K562 (cell line): ENCODE results near the gene CSTB. TPM values are rescaled to one million over a fixed set of nuclear protein-coding genes. Genes with fewer than 3 reads are reported as not detected.

ENCODE experiments used
- ATAC-seq: fragments of 200-7000 bp; cut with Tn5 transposase; 3 replicates; pipeline ENCODE4 v1.9.1; 2020; ENCODE audit warnings: moderate library complexity
- BruUV-seq: library from RNA; stranded (reverse); fragments of 400-500 nt; replicated peaks from 2 replicates; lab custom pipeline; 2021; lab: Mats Ljungman, UMichigan
- CTCF ChIA-PET: fragments of 300-600 bp; formaldehyde crosslinking; extraction: SDS; loops from one replicate; lab custom pipeline; 2021; ENCODE audit warnings: low intra/inter-chr PET ratio; lab: Yijun Ruan, JAX
- POLR2A ChIA-PET: fragments of 300-600, 350-650 bp; sonication (Branson Sonifier 250); formaldehyde crosslinking; extraction: SDS; loops from one replicate; lab custom pipeline; 2021; ENCODE audit warnings: antibody characterized with exemption, inconsistent platforms; lab: Yijun Ruan, JAX
- DNase-seq, 4 experiments: peaks; one replicate each; pipeline versions ENCODE4 v3.0.0 to v3.0.0-alpha.2; 2011 to 2018; ENCODE audit warnings: low spot score in 3 of 4, mixed read lengths in 3 of 4; ENCODE audit errors: extremely low read depth in 1 of 4
- FAIRE-seq: peaks from 2 replicates; lab custom pipeline; 2011; peaks lifted over from hg19 to GRCh38; lab: Jason Lieb, UNC
- H2AFZ ChIP-seq: 2 replicates; pipeline ENCODE4 v1.6.0; 2011; ENCODE audit warnings: low read depth, low read length, control low read depth, inconsistent platforms
- H3K27ac ChIP-seq: fragments of 200-600 bp; 3 replicates; pipeline ENCODE4 v1.8.0; 2011; ENCODE audit warnings: low read depth, mild to moderate bottlenecking, control low read depth, inconsistent platforms, low read length, moderate library complexity, mixed read lengths; ENCODE audit errors: extremely low read depth
- H3K27me3 ChIP-seq, 2 experiments: fragments of 300-600 bp in 1 of 2; 2 replicates in 1 of 2; 3 replicates in 1 of 2; pipeline versions ENCODE4 v1.6.0 to v1.8.0; 2011; ENCODE audit warnings: inconsistent platforms in 2 of 2, low read length in 2 of 2, mild to moderate bottlenecking in 1 of 2, mixed read lengths in 1 of 2, moderate library complexity in 1 of 2; ENCODE audit not compliant: control insufficient read depth in 2 of 2, insufficient read depth in 2 of 2
- H3K36me3 ChIP-seq: fragments of 300-600 bp; 3 replicates; pipeline ENCODE4 v1.8.0; 2011; ENCODE audit warnings: mild to moderate bottlenecking, low read length, inconsistent platforms; ENCODE audit not compliant: control insufficient read depth, insufficient read depth
- H3K4me1 ChIP-seq, 2 experiments: fragments of 200-600 bp in 1 of 2; replicated peaks in 1 of 2; 2 replicates in 1 of 2; 3 replicates in 1 of 2; pipeline versions ENCODE4 v1.5.1 to v1.8.0; 2011; ENCODE audit warnings: inconsistent platforms in 2 of 2, low read length in 2 of 2, mild to moderate bottlenecking in 1 of 2, mixed read lengths in 1 of 2, moderate library complexity in 1 of 2; ENCODE audit not compliant: control insufficient read depth in 2 of 2, insufficient read depth in 2 of 2
- H3K4me2 ChIP-seq: 2 replicates; pipeline ENCODE4 v1.6.1; 2011; ENCODE audit warnings: low read length, control low read depth, inconsistent platforms, mixed read lengths; ENCODE audit not compliant: insufficient read depth
- H3K4me3 ChIP-seq: fragments of 200-600 bp; sonication (generic), shearing (Covaris generic); 2 replicates; pipeline ENCODE4 v1.5.1; 2016; ENCODE audit warnings: control low read depth, inconsistent platforms
- H3K79me2 ChIP-seq: fragments of 200-600 bp; 3 replicates; pipeline ENCODE4 v1.8.0; 2011; ENCODE audit warnings: low read length, inconsistent platforms; ENCODE audit not compliant: control insufficient read depth, insufficient read depth
- H3K9ac ChIP-seq, 2 experiments: 2 replicates each; pipeline versions ENCODE4 v1.6.0 to v1.6.1; 2011; ENCODE audit warnings: low read depth in 2 of 2, low read length in 2 of 2, control low read depth in 1 of 2, inconsistent platforms in 1 of 2, mild to moderate bottlenecking in 1 of 2, mixed read lengths in 1 of 2; ENCODE audit not compliant: insufficient read depth in 1 of 2
- H3K9me1 ChIP-seq: one replicate; pipeline ENCODE4 v1.6.0; 2011; ENCODE audit warnings: inconsistent platforms, mild to moderate bottlenecking, low read length, moderate library complexity; ENCODE audit not compliant: control insufficient read depth, insufficient read depth
- H3K9me3 ChIP-seq: replicated peaks from 2 replicates; pipeline ENCODE4 v1.5.1; 2011; ENCODE audit warnings: low read depth, low read length, inconsistent platforms; ENCODE audit not compliant: control insufficient read depth, insufficient read depth
- H4K20me1 ChIP-seq: replicated peaks from 2 replicates; pipeline ENCODE4 v1.6.1; 2011; ENCODE audit warnings: low read length, inconsistent platforms, mixed read lengths; ENCODE audit not compliant: control insufficient read depth, insufficient read depth
- AFF4 ChIP-seq: sonication (generic); formaldehyde crosslinking; IDR thresholded peaks from 2 replicates; pipeline ENCODE4 v1.8.0; 2023; ENCODE audit warnings: mild to moderate bottlenecking, missing genetic modification reagents
- MAX ChIP-seq: sonication (generic); formaldehyde crosslinking; IDR thresholded peaks from 2 replicates; pipeline ENCODE4 v1.9.0; 2022; ENCODE audit warnings: mild to moderate bottlenecking, missing genetic modification reagents
- TEAD4 ChIP-seq, 2 experiments: sonication (generic) in 1 of 2; formaldehyde crosslinking in 1 of 2; IDR thresholded peaks; 2 replicates each; pipeline versions ENCODE4 v1.6.1 to v1.8.0; 2012 to 2022; ENCODE audit warnings: borderline replicate concordance in 1 of 2, inconsistent platforms in 1 of 2, low read length in 1 of 2, mild to moderate bottlenecking in 1 of 2, missing genetic modification reagents in 1 of 2
- ZNF121 ChIP-seq: sonication (generic); formaldehyde crosslinking; conservative IDR thresholded peaks from 2 replicates; pipeline ENCODE4 v1.8.0; 2022; ENCODE audit warnings: missing genetic modification reagents
- ZNF511 ChIP-seq: sonication (generic); formaldehyde crosslinking; IDR thresholded peaks from 2 replicates; pipeline ENCODE4 v1.8.0; 2022; ENCODE audit warnings: mild to moderate bottlenecking, missing genetic modification reagents
- WGBS: fragments of 100-300 bp; shearing (Covaris generic); methylation state at CpG from one replicate; pipeline ENCODE4 v1.1.6; 2016; ENCODE audit warnings: low coverage, mixed read lengths; ENCODE audit not compliant: insufficient coverage; ENCODE audit errors: missing lambda C conversion rate; 5-methylcytosine and 5-hydroxymethylcytosine counted together
- in situ Hi-C: fragments of 300-500 bp; cut with MboI; formaldehyde crosslinking; loops from 4 replicates; pipeline ENCODE4 v1.15.0; 2018; ENCODE audit warnings: inconsistent platforms, mixed read lengths
- intact Hi-C: fragments of 100-400 bp; cut with micrococcal nuclease; formaldehyde crosslinking; loops from 2 replicates; pipeline ENCODE4 v1.14.2; 2022
- polyA plus RNA-seq, 8 experiments: library from polyadenylated mRNA; depleted of rRNA in 4 of 8; stranded (reverse) in 5 of 8; unstranded in 3 of 8; fragments of >200 nt; fragmentation: Nextera tagmentation in 2 of 8; fragmentation: Illumina TruSeq in 1 of 8; extraction: Ambion mirVana in 2 of 8; extraction: Trizol in 1 of 8; gene quantifications; 2 replicates each; pipeline versions ENCODE4 v1.2.1 to v1.2.3, GENCODE V29; 2011 to 2014; ENCODE audit warnings: inconsistent platforms in 1 of 8, missing spikeins in 1 of 8
- total RNA-seq, 7 experiments: library from RNA; depleted of rRNA in 6 of 7; stranded (reverse); fragments of >200 nt in 6 of 7; fragmentation: Illumina TruSeq in 2 of 7; extraction: Trizol in 2 of 7; gene quantifications; 2 replicates each; pipeline versions ENCODE4 v1.2.1 to v1.2.3, GENCODE V29; 2011 to 2021; ENCODE audit warnings: low replicate concordance in 1 of 7
- TF ChIP-seq, protein P1 (sequence below): fragments of 250-450 bp; sonication (Bioruptor Pico); IDR thresholded peaks from 2 replicates; pipeline ENCODE4 v1.4.0; 2020

The CSTB gene
- total and polyA plus RNA-seq, 9 of the 15 experiments (the other 6 are each of a cell fraction or from before 2014, with no cell fraction given): 12.4 to 65.0 (median 31.7) TPM

DNA sequence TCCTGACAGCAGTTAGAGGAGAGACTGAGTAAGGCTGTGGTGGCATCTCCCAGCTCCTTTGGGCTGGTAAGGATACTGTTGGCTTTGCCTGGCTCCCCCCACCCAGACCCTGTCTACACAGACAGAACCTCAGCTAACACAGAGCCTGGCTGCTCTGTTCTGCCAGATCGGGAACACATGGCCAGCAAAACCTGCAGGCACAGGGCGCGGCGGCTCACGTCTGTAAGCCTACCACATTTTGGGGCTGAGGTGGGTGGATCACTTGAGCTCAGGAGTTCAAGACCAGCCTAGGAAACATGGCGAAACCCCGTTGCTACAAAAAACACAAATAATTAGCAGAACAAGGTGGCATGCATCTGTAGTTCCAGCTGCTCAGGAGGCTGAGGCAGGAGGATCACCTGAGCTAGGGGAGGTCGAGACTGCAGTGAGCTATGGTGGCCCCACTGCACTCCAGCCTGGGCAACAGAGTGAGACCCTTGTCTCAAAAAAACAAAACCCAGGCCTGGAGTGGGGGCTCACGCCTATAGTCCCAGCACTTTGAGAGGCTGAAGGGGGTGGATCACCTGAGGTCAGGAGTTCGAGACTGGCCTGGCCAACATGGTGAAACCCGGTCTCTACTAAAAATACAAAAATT is 6.7 kb downstream of the CSTB start:
- no peak for ATAC-seq
- WGBS: 88% methylated on average over 11 of the region's 11 CpGs
- Histone ChIP-seq H3K9ac (peak overlapping the region in 1 of 2 experiments; percentile 6; a peak in 1 of 4 replicates), H3K9me1 (peaks cover 8% of the 10 kb centered on the region), H2AFZ (no peak overlapping the region), H3K27ac (no peak overlapping the region), H3K4me1 (peaks cover 33 to 63% of the 10 kb centered on the region in 2 experiments), H3K9me3 (no peaks in the 10 kb centered on the region), H4K20me1 (no peaks in the 10 kb centered on the region), H3K4me2 (no peak overlapping the region), H3K79me2 (0 out of 3 replicates have a peak, but pooled peaks cover 1% of the 10 kb centered on the region), H3K4me3 (no peak overlapping the region), H3K27me3 (no peaks in the 10 kb centered on the region), H3K36me3 (peaks cover 24% of the 10 kb centered on the region)
- peak; percentile 30; the same call in 1 of the 2 replicates for TF ChIP-seq MAX (CRISPR knock-in tag)
- TF ChIP-seq, protein P1, sequence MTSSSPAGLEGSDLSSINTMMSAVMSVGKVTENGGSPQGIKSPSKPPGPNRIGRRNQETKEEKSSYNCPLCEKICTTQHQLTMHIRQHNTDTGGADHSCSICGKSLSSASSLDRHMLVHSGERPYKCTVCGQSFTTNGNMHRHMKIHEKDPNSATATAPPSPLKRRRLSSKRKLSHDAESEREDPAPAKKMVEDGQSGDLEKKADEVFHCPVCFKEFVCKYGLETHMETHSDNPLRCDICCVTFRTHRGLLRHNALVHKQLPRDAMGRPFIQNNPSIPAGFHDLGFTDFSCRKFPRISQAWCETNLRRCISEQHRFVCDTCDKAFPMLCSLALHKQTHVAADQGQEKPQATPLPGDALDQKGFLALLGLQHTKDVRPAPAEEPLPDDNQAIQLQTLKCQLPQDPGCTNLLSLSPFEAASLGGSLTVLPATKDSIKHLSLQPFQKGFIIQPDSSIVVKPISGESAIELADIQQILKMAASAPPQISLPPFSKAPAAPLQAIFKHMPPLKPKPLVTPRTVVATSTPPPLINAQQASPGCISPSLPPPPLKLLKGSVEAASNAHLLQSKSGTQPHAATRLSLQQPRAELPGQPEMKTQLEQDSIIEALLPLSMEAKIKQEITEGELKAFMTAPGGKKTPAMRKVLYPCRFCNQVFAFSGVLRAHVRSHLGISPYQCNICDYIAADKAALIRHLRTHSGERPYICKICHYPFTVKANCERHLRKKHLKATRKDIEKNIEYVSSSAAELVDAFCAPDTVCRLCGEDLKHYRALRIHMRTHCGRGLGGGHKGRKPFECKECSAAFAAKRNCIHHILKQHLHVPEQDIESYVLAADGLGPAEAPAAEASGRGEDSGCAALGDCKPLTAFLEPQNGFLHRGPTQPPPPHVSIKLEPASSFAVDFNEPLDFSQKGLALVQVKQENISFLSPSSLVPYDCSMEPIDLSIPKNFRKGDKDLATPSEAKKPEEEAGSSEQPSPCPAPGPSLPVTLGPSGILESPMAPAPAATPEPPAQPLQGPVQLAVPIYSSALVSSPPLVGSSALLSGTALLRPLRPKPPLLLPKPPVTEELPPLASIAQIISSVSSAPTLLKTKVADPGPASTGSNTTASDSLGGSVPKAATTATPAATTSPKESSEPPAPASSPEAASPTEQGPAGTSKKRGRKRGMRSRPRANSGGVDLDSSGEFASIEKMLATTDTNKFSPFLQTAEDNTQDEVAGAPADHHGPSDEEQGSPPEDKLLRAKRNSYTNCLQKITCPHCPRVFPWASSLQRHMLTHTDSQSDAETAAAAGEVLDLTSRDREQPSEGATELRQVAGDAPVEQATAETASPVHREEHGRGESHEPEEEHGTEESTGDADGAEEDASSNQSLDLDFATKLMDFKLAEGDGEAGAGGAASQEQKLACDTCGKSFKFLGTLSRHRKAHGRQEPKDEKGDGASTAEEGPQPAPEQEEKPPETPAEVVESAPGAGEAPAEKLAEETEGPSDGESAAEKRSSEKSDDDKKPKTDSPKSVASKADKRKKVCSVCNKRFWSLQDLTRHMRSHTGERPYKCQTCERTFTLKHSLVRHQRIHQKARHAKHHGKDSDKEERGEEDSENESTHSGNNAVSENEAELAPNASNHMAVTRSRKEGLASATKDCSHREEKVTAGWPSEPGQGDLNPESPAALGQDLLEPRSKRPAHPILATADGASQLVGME (CRISPR knock-in tag): peak; percentile 7; the same call in 1 of the 2 replicates
- peak; percentile 61; the same call in 1 of the 2 replicates for TF ChIP-seq ZNF121 (CRISPR knock-in tag)
- TF ChIP-seq AFF4 (CRISPR knock-in tag): no peak
- TF ChIP-seq TEAD4 (IDR thresholded peaks at IDR 0.05; ENCODE audit: low read length): no peak
- TF ChIP-seq TEAD4 (CRISPR knock-in tag; IDR thresholded peaks at IDR 0.05; ENCODE audit: borderline replicate concordance): peak; percentile 14; the same call in 1 of the 2 replicates
- 0 out of 2 replicates have a peak, but pooled peaks have one; percentile 15 for TF ChIP-seq ZNF511 (CRISPR knock-in tag)
- no peak for FAIRE-seq
- no peak for DNase-seq
- in situ Hi-C loops: no loop called here
- ChIA-PET POLR2A (interaction anchor here (0.6 to 1.6 kb wide), 5 partner anchors 13 to 103 kb away, joined by 3 to 6 read pairs (median 4); no protein-coding TSS in a partner anchor), CTCF (no interaction called here)
- intact Hi-C loops: no loop called here
- BruUV-seq: no TSS peak
